Gastrocnemius medialis (tissue), 4 donors: ENCODE measurements around the gene GATM. TPM values are rescaled to one million over a fixed set of nuclear protein-coding genes. Genes with fewer than 3 reads are reported as not detected.

Experiments used
- ATAC-seq, 2 donors: fragments of 150-250 bp; one replicate each; pipeline ENCODE4 v1.9.1; 2016
- DNase-seq, 2 donors: peaks; one replicate each; pipeline ENCODE4 v3.0.0-alpha.2; 2019
- H3K27ac ChIP-seq, 4 donors: fragments of 200-600 bp; sonication (generic); 1 replicate in 1 of 4; 2 replicates in 3 of 4; pipeline ENCODE4 v1.5.1; 2016 to 2018; ENCODE audit warnings: mild to moderate bottlenecking in 2 of 4, moderate library complexity in 1 of 4
- H3K27me3 ChIP-seq, 3 donors: fragments of 200-600 bp; sonication (generic) in 2 of 3; 1 replicate in 1 of 3; 2 replicates in 2 of 3; pipeline versions ENCODE4 v1.5.1 to v1.6.0; 2016 to 2019; ENCODE audit warnings: mild to moderate bottlenecking in 1 of 3, moderate library complexity in 1 of 3
- H3K36me3 ChIP-seq, 2 donors: fragments of 200-600 bp; sonication (generic) in 1 of 2; one replicate each; pipeline ENCODE4 v1.5.1; 2017 to 2018
- H3K4me1 ChIP-seq, 2 donors: fragments of 200-600 bp; sonication (generic) in 1 of 2; one replicate each; pipeline ENCODE4 v1.5.1; 2016 to 2017; ENCODE audit warnings: mild to moderate bottlenecking in 2 of 2
- H3K4me3 ChIP-seq, 4 donors: fragments of 200-600 bp; sonication (generic) in 3 of 4; 1 replicate in 1 of 4; 2 replicates in 3 of 4; pipeline ENCODE4 v1.5.1; 2016 to 2019; ENCODE audit warnings: mild to moderate bottlenecking in 2 of 4
- H3K9me3 ChIP-seq, 3 donors: fragments of 200-600 bp; sonication (generic) in 2 of 3; 1 replicate in 1 of 3; 2 replicates in 2 of 3; pipeline ENCODE4 v1.5.1; 2016 to 2019
- POLR2A ChIP-seq, 2 donors: fragments of 450-650 bp; IDR thresholded peaks; one replicate each; pipeline ENCODE4 v1.6.1; 2017; ENCODE audit warnings: antibody characterized with exemption in 2 of 2, mild to moderate bottlenecking in 2 of 2, moderate library complexity in 2 of 2
- in situ Hi-C, 4 donors: fragments of 200-750 bp; cut with MboI; loops; one replicate each; pipeline versions ENCODE4 v1.15.0 to v1.8.0; 2017; ENCODE audit warnings: low sequenced_read_pairs in 4 of 4
- intact Hi-C: fragments of 100-400 bp; cut with DNase I; formaldehyde crosslinking; loops from one replicate; pipeline ENCODE4 v1.15.1; 2023; ENCODE audit warnings: low total_unique reads
- total RNA-seq, 4 donors: library from RNA; depleted of rRNA; stranded (reverse); fragments of >200 nt; gene quantifications; one replicate each; pipeline versions ENCODE4 v1.1.0 to v1.2.3, GENCODE V29; 2016
- TF ChIP-seq, protein P1 (sequence below), 5 experiments: fragments of 450-650 bp in 3 of 5; fragments of 200-600 bp in 2 of 5; sonication (generic) in 2 of 5; IDR thresholded peaks in 4 of 5; conservative IDR thresholded peaks in 1 of 5; 1 replicate in 4 of 5; 2 replicates in 1 of 5; pipeline ENCODE4 v1.5.1; 2016 to 2019; ENCODE audit warnings: antibody characterized with exemption in 5 of 5, mild to moderate bottlenecking in 3 of 5, moderate library complexity in 3 of 5

GATM gene
- total RNA-seq, 4 donors from 2014 or later, result 18.0 to 92.1 (median 35.3) TPM

DNA sequence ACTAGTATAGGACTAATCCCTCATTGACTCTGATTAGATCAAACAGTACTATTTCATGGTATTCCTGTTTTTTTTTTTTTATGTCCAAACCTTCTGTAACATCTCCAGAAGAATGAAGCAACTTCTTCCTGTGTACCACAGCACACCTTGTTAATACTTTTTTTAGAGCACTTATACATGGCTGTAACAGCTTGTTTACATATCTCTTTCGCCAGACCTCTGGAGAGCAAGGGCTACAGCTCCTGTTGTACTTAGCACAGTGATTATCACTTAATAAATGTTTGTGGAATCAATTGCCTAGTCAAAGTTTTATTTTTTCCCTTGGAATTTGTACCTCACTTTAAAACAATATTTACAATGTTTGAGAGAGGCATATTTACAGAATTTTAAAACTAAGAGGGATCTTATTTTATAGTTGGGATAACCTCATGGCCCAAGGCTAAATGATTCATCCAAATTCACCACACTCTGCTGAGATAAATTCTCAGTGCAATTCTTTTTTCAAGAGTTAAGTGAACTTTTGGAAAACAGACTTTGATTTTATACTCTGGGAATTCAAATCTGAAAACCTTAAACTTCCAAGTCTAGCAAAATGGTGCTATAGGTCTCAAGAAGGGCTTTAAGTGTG, 9.2 kb upstream of the GATM start:
- no peaks in the 10 kb centered on the region for H3K36me3 ChIP-seq
- intact Hi-C loops, result no loop called here
- in situ Hi-C loops, result no loop called here
- peaks cover 18 to 23% of the 10 kb centered on the region in 2 donors for H3K4me1 ChIP-seq
- H3K9me3 ChIP-seq, result no peaks in the 10 kb centered on the region
- TF ChIP-seq POLR2A (IDR thresholded peaks at IDR 0.05), result no peak
- TF ChIP-seq, protein P1, sequence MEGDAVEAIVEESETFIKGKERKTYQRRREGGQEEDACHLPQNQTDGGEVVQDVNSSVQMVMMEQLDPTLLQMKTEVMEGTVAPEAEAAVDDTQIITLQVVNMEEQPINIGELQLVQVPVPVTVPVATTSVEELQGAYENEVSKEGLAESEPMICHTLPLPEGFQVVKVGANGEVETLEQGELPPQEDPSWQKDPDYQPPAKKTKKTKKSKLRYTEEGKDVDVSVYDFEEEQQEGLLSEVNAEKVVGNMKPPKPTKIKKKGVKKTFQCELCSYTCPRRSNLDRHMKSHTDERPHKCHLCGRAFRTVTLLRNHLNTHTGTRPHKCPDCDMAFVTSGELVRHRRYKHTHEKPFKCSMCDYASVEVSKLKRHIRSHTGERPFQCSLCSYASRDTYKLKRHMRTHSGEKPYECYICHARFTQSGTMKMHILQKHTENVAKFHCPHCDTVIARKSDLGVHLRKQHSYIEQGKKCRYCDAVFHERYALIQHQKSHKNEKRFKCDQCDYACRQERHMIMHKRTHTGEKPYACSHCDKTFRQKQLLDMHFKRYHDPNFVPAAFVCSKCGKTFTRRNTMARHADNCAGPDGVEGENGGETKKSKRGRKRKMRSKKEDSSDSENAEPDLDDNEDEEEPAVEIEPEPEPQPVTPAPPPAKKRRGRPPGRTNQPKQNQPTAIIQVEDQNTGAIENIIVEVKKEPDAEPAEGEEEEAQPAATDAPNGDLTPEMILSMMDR (IDR thresholded peaks at IDR 0.05 in 4 of 5, conservative IDR thresholded peaks at IDR 0.05 in 1 of 5), result no peak
- H3K27me3 ChIP-seq, result no peaks in the 10 kb centered on the region
- no peak for DNase-seq
- peak overlapping the region; percentile 9 to 73 (median 64) for H3K27ac ChIP-seq
- ATAC-seq, result peak in 1 of 2 donors; percentile 97
- H3K4me3 ChIP-seq, result no peak overlapping the region

DNA sequence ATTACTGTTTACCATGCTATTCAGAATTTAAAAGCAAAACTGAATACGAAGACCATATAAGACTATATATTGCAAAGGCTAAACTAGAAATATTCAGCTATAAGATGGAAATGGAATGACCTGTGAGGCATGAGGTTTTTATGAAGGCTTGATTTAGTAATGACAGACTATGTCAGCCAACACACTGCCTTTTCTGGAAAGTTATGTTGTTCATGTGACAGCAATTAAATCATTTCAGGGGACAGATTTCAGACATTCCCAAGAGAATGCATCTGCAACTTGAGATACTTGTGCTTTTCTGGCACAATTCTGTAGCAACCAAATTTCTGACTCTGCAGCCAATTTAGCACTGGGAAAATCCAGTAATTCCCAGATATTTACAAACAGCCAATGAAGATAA, 8.6 kb upstream of the GATM start:
- Histone ChIP-seq H3K27me3 (no peaks in the 10 kb centered on the region), H3K36me3 (no peaks in the 10 kb centered on the region), H3K4me1 (peaks cover 18 to 23% of the 10 kb centered on the region in 2 donors), H3K27ac (peak overlapping the region; percentile 57 to 73 (median 64)), H3K4me3 (no peak overlapping the region), H3K9me3 (no peaks in the 10 kb centered on the region)
- ATAC-seq, result peak; percentile 53 to 85
- in situ Hi-C loops, result no loop called here
- DNase-seq, result no peak
- intact Hi-C loops, result no loop called here
- TF ChIP-seq POLR2A (IDR thresholded peaks at IDR 0.05), result no peak
- TF ChIP-seq, protein P1 (IDR thresholded peaks at IDR 0.05 in 4 of 5, conservative IDR thresholded peaks at IDR 0.05 in 1 of 5), result no peak

DNA sequence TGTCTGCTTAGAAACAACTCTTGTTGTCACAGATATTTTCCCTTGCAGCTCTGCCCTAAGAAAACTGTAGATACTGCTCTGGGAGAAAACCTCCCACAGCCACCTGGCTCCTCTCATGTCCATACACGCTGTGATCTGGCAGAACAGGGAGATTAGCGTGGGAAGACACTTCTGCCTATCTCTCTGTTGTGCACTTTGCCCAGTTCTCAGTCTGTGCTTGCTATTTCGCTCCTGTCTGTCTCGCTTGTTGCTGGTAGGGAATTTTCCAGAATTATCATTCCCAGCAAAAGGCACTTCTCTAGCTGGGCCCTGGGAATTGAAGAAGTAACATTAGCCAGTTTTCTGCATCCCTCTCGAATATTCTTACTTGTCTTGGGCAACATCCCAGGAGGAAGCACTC, 8.1 kb upstream of the GATM start:
- in situ Hi-C loops (no loop called here), intact Hi-C loops (no loop called here)
- ATAC-seq, result no peak
- H3K4me3 ChIP-seq, result no peak overlapping the region
- TF ChIP-seq, protein P1 (IDR thresholded peaks at IDR 0.05 in 4 of 5, conservative IDR thresholded peaks at IDR 0.05 in 1 of 5), result no peak
- TF ChIP-seq POLR2A (IDR thresholded peaks at IDR 0.05), result no peak
- H3K4me1 ChIP-seq, result peaks cover 18 to 23% of the 10 kb centered on the region in 2 donors
- H3K36me3 ChIP-seq, result no peaks in the 10 kb centered on the region
- H3K27ac ChIP-seq, result peak overlapping the region; percentile 57 to 73 (median 64)
- H3K27me3 ChIP-seq, result no peaks in the 10 kb centered on the region
- no peaks in the 10 kb centered on the region for H3K9me3 ChIP-seq
- no peak for DNase-seq

DNA sequence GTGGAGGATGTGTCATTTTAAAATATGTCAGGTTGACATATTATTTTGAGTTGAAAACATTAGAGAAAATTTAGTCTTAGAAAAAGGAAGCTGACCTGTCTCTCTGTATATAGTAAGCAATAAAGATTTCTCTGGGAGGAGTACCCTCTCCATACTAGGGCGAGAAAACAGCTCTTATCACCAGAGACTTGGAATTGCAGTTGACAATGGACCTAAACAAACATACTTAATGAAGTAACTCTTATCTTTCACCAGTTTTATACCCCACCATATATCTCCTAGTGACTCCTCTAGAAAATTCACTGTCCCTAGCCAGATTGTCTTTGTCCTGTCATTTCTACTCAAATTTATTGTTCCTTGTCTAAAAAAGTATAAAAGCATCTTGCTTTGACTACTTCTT, 7.2 kb upstream of the GATM start:
- Histone ChIP-seq H3K9me3 (no peaks in the 10 kb centered on the region), H3K36me3 (no peaks in the 10 kb centered on the region), H3K4me1 (peaks cover 18 to 23% of the 10 kb centered on the region in 2 donors), H3K4me3 (no peak overlapping the region), H3K27ac (peak overlapping the region in 1 of 4 donors; percentile 73), H3K27me3 (no peaks in the 10 kb centered on the region)
- in situ Hi-C loops, result no loop called here
- ATAC-seq (no peak), DNase-seq (no peak)
- TF ChIP-seq, protein P1 (IDR thresholded peaks at IDR 0.05 in 4 of 5, conservative IDR thresholded peaks at IDR 0.05 in 1 of 5), result no peak
- TF ChIP-seq POLR2A (IDR thresholded peaks at IDR 0.05), result no peak
- intact Hi-C loops, result no loop called here

DNA sequence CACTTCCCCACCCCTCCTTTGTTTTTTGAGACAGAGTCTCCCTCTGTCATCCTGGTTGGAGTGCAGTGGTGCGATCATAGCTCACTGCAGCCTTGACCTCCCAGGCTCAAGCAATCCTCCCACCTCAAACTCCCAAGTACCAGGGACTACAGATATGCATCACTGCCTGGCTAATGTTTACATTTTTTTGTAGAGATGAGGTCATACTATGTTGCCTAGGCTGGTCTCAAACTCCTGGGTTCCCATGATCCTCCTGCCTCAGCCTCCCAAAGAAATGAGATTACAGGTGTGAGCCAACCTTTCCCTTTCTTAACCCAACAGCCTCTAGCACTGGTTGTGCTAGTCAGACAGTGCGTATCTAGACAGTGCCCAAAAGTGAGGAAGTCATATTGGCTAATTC, 6.4 kb upstream of the GATM start:
- DNase-seq (no peak), ATAC-seq (no peak)
- Histone ChIP-seq H3K4me1 (peaks cover 18 to 23% of the 10 kb centered on the region in 2 donors), H3K4me3 (no peak overlapping the region), H3K27ac (no peak overlapping the region), H3K27me3 (no peaks in the 10 kb centered on the region), H3K9me3 (no peaks in the 10 kb centered on the region), H3K36me3 (no peaks in the 10 kb centered on the region)
- TF ChIP-seq, protein P1 (IDR thresholded peaks at IDR 0.05 in 4 of 5, conservative IDR thresholded peaks at IDR 0.05 in 1 of 5), result no peak
- TF ChIP-seq POLR2A (IDR thresholded peaks at IDR 0.05), result no peak
- in situ Hi-C loops (no loop called here), intact Hi-C loops (no loop called here)
